Karpas-422 (cell line): ENCODE measurements around the gene ACSBG1. TPM values are rescaled to one million over a fixed set of nuclear protein-coding genes. Genes with fewer than 3 reads are reported as not detected.
"Not testable (repeated sequence)": the region's sequence is repeated elsewhere in the genome, so short reads cannot be mapped to it uniquely, and the experiment has no call there.

Experiments
- DNase-seq: peaks from one replicate; pipeline ENCODE4 v3.0.0-alpha.2; 2015
- H2AFZ ChIP-seq: fragments of 200-600 bp; sonication (generic); 2 replicates; pipeline ENCODE4 v1.6.1; 2014; ENCODE audit warnings: antibody characterized with exemption, low read length, mixed read lengths
- H3K27ac ChIP-seq: fragments of 200-600 bp; sonication (generic); 2 replicates; pipeline ENCODE4 v1.5.1; 2014; ENCODE audit warnings: mild to moderate bottlenecking, low read length, moderate library complexity
- H3K27me3 ChIP-seq: fragments of 200-600 bp; sonication (generic); 2 replicates; pipeline ENCODE4 v1.6.1; 2014; ENCODE audit warnings: low read length, mixed read lengths
- H3K36me3 ChIP-seq: fragments of 200-600 bp; sonication (generic); 2 replicates; pipeline ENCODE4 v1.6.1; 2014; ENCODE audit warnings: low read length, mixed read lengths; ENCODE audit not compliant: insufficient read depth
- H3K4me1 ChIP-seq: fragments of 200-600 bp; sonication (generic); 2 replicates; pipeline ENCODE4 v1.6.1; 2014; ENCODE audit warnings: mild to moderate bottlenecking, low read length, mixed read lengths
- H3K4me2 ChIP-seq: fragments of 200-600 bp; sonication (generic); 2 replicates; pipeline ENCODE4 v1.6.1; 2014; ENCODE audit warnings: low read length, low read depth, mild to moderate bottlenecking; ENCODE audit not compliant: poor library complexity, severe bottlenecking
- H3K4me3 ChIP-seq: fragments of 200-600 bp; sonication (generic); 2 replicates; pipeline ENCODE4 v1.5.1; 2014; ENCODE audit warnings: mild to moderate bottlenecking, antibody characterized with exemption, low read length, mixed read lengths
- H3K79me2 ChIP-seq: fragments of 200-600 bp; sonication (generic); 2 replicates; pipeline ENCODE4 v1.6.1; 2014; ENCODE audit warnings: mild to moderate bottlenecking, low read length, mixed read lengths
- H3K9ac ChIP-seq: fragments of 200-600 bp; sonication (generic); 2 replicates; pipeline ENCODE4 v1.6.0; 2014; ENCODE audit warnings: low read length
- H3K9me2 ChIP-seq: fragments of 200-600 bp; sonication (generic), shearing (Covaris generic); replicated peaks from 2 replicates; pipeline ENCODE4 v1.6.0; 2014; ENCODE audit warnings: mild to moderate bottlenecking, low read length, moderate library complexity; ENCODE audit not compliant: insufficient read depth
- H3K9me3 ChIP-seq: fragments of 300-700, 200-600 bp; sonication (generic); 2 replicates; pipeline ENCODE4 v1.6.1; 2014; ENCODE audit warnings: low read length, mixed read lengths
- H4K20me1 ChIP-seq: fragments of 200-600 bp; sonication (generic); 2 replicates; pipeline ENCODE4 v1.6.1; 2014; ENCODE audit warnings: mild to moderate bottlenecking, antibody characterized with exemption, low read length, low read depth; ENCODE audit not compliant: insufficient read depth
- total RNA-seq: library from RNA; depleted of rRNA; stranded (reverse); fragments of >200 nt; shearing (Covaris generic); gene quantifications from 2 replicates; pipeline ENCODE4 v1.2.3, GENCODE V29; 2014; ENCODE audit warnings: low replicate concordance

ACSBG1 gene
- total RNA-seq, 1 experiment from 2014 or later = not detected

DNA sequence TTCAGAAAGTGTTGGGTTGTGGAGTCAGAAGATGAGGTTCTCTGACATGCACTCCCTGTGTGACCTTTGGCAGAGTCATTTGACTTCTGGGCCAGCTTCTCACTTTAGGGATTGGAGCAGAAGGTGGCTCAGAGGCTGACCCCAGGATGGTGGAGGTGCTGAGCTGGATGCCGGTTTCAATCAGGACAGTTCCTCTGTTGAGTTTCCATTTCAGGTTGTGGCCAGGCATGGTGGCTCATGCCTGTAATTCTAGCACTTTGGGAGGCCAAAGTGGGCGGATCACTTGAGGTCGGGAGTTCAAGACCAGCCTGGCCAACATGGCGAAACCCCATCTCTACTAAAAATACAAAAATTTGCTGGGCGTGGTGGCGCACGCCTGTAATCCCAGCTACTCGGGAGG, 83.3 kb downstream of the ACSBG1 start:
- DNase-seq, H4K20me1 ChIP-seq, H3K27ac ChIP-seq, H3K9me3 ChIP-seq, H3K9me2 ChIP-seq, H3K27me3 ChIP-seq, H2AFZ ChIP-seq: not testable (repeated sequence)
- Histone ChIP-seq H3K79me2 (peaks cover 68% of the 10 kb centered on the region), H3K4me3 (peak overlapping the region; percentile 79), H3K4me1 (peaks cover 17% of the 10 kb centered on the region), H3K36me3 (peaks cover 18% of the 10 kb centered on the region; the same call in 1 of the 2 replicates), H3K9ac (peak overlapping the region; percentile 88; the same call in 1 of the 2 replicates), H3K4me2 (peak overlapping the region; percentile 100)

DNA sequence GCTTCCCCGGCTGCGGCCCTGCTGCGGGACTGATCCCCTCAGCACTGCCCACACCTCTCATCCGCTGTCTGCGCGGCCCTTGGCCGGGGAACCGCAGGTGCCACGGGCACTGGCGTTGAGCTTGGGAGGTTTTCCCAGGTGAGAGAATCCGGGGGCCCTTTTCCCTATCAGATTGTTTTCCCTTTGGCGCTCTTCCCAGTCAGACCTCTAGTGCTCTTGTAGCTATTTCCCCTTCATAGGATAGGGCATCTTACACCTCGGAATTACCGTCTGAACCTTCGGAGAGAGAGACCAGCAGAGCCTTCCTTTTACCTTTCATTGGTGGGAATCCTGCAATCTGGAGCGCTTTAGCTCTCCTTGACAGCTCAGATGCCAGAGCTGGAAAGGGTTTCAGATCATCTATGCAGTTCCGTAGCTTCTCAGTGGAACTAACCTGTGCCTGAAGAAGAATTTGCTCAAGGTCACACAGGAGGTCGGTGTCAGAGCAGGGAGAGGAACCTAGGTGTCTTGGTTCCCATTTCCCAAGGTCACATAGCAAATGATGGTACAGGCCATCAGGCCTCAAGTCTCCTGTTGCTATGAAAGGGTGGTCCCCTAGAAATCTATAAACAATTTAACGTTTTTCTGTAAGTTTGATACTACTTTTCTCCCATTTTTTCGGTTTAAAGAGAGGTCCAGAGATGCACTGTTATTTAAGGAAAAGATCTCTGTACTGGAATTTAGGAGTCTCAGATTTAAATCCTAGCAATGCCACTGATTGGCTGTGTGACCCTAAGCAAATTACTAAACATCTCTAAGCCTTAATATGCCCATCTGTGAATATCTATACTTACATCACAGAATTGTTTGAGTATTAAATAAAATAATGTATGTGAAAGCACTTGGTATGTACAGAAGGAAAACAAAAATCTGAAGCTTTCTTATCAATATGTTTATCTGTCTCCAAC, 84.3 kb downstream of the ACSBG1 start:
- Histone ChIP-seq H3K9me3 (no peaks in the 10 kb centered on the region), H3K9ac (peak overlapping the region; percentile 88), H3K9me2 (no peaks in the 10 kb centered on the region), H3K4me1 (peaks cover 17% of the 10 kb centered on the region), H4K20me1 (no peaks in the 10 kb centered on the region), H3K4me2 (peak overlapping the region; percentile 100), H3K27me3 (no peaks in the 10 kb centered on the region), H3K27ac (peak overlapping the region; percentile 52), H2AFZ (0 out of 2 replicates have a peak overlapping the region, but pooled peaks have one; percentile 44), H3K4me3 (peak overlapping the region; percentile 79), H3K79me2 (peaks cover 60% of the 10 kb centered on the region), H3K36me3 (peaks cover 9% of the 10 kb centered on the region; the same call in 1 of the 2 replicates)
- DNase-seq = peak; percentile 76

DNA sequence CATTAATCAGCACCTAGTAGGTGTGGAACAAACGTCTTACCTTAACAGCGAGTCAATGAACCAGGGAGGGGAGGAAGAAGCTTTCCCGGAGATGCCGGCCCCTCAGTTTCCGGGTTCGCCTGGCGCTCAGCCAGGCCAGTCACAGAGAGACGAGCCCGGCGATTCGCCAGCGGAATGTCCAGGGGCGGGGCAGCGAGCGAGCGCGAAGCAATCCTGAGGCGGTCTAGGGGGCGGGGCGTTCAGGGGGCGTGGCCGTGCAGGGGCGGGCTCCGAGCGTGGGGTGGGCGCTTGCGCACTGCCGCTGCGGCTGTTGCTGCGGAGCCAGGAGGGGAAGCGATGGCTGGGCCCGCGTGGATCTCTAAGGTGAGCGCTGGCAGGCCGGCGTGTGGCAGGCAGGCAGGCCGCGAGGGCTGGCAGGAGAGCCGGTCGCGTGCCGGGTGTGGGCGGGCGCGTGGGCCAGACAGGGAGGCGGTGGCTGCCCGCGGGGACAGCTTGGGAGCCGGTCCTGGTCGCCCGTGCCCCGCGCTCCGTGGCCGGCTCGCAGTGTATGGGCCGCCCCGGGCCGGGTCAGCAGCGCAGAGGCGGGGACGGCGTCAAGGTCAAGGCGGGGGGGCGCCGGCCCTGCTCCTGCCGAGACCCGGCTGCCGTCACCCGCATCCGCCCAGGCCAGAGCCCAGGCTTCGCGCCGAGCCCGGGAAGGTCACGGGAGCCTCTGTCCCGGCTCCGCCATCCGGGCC, 85.1 kb downstream of the ACSBG1 start, which contains the start of gene IDH3A:
Gene IDH3A, plus strand, starts transcription at position 295 of the 737 bp plus-strand sequence. Its CDS starts 42 bp downstream, at position 337.
- Histone ChIP-seq H3K4me3 (peak within 1 kb of the TSS; percentile 79), H3K27ac (peak within 1 kb of the TSS; percentile 52; the same call in 1 of the 2 replicates), H2AFZ (peak within 1 kb of the TSS; percentile 70), H3K36me3 (peaks cover 9% of the 10 kb centered on the region; the same call in 1 of the 2 replicates), H3K27me3 (no peaks in the 10 kb centered on the region), H3K79me2 (peaks cover 52% of the 10 kb centered on the region), H4K20me1 (no peaks in the 10 kb centered on the region), H3K9ac (peak within 1 kb of the TSS; percentile 88), H3K4me1 (peaks cover 17% of the 10 kb centered on the region), H3K4me2 (peak within 1 kb of the TSS; percentile 100), H3K9me3 (no peaks in the 10 kb centered on the region), H3K9me2 (no peaks in the 10 kb centered on the region)
- peak; percentile 99 for DNase-seq

DNA sequence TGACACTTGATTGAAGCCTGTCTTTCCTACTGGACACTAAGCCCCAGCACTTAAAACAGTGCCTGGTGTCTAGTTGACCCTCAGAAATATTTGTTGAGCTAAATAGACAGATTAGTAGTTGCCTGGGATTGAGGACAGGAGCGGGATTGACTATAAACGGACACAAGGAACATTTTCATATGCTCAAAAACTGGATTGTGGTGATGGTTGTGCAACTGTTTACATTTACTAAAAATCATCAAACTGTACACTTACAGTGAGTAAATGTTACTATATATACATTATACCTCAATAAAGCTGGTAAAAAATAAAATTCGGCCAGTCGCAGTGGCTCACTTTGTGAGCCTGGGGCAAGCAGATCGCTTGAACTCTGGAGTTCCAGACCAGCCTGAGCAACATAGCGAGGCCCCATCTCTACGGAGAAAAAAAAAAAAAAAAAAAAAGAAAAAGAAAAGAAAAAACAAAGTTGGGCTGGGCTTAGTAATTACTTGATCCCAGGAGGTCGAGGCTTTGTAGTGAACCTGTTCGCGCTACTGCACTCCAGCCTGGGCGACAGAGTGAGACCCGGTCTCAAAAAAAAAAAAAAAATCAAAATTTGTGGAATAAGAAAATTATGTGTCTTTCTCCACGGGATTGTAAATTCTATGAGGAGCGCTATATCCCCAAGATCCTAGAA, 85.8 kb downstream of the ACSBG1 start:
- Histone ChIP-seq H3K27ac (no peak overlapping the region), H3K4me3 (peak overlapping the region; percentile 79), H3K4me2 (peak overlapping the region; percentile 100), H3K36me3 (peaks cover 9% of the 10 kb centered on the region; the same call in 1 of the 2 replicates), H3K9me3 (no peaks in the 10 kb centered on the region), H3K9me2 (no peaks in the 10 kb centered on the region), H3K27me3 (no peaks in the 10 kb centered on the region), H3K9ac (peak overlapping the region; percentile 80), H3K79me2 (peaks cover 44% of the 10 kb centered on the region), H3K4me1 (peaks cover 17% of the 10 kb centered on the region), H2AFZ (peak overlapping the region; percentile 70; the same call in 1 of the 2 replicates), H4K20me1 (no peaks in the 10 kb centered on the region)
- peak; percentile 64 for DNase-seq

DNA sequence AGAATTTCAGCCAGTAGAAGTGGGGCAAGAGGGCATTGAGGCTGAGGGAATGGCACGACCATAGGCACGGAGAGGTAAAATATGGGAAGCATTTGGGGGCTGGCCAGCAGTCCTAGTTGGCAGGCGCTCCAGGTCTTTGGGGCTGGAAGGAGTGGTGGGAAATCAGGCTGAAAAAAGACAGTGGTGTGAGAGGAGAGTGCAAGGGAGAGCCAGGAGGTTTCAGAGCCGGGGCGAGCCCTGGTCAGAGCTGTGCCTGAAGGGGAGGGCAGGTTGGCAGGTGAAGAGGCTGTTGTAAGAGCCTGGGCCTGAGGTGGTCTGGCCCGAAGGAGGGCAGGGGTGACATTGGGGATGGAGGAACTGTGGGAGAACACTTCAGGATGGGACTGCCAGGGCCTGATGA, 86.8 kb downstream of the ACSBG1 start:
- H3K9me3 ChIP-seq = no peaks in the 10 kb centered on the region
- H3K9me2 ChIP-seq = no peaks in the 10 kb centered on the region
- H3K4me1 ChIP-seq = peaks cover 17% of the 10 kb centered on the region
- H3K79me2 ChIP-seq = peaks cover 35% of the 10 kb centered on the region
- peaks cover under 1% of the 10 kb centered on the region; the same call in 1 of the 2 replicates for H3K36me3 ChIP-seq
- H3K4me3 ChIP-seq = no peak overlapping the region
- H3K4me2 ChIP-seq = no peak overlapping the region
- H3K27ac ChIP-seq = no peak overlapping the region
- H3K9ac ChIP-seq = peak overlapping the region; percentile 80; the same call in 1 of the 2 replicates
- DNase-seq = no peak
- H4K20me1 ChIP-seq = no peaks in the 10 kb centered on the region
- no peaks in the 10 kb centered on the region for H3K27me3 ChIP-seq
- H2AFZ ChIP-seq = no peak overlapping the region

DNA sequence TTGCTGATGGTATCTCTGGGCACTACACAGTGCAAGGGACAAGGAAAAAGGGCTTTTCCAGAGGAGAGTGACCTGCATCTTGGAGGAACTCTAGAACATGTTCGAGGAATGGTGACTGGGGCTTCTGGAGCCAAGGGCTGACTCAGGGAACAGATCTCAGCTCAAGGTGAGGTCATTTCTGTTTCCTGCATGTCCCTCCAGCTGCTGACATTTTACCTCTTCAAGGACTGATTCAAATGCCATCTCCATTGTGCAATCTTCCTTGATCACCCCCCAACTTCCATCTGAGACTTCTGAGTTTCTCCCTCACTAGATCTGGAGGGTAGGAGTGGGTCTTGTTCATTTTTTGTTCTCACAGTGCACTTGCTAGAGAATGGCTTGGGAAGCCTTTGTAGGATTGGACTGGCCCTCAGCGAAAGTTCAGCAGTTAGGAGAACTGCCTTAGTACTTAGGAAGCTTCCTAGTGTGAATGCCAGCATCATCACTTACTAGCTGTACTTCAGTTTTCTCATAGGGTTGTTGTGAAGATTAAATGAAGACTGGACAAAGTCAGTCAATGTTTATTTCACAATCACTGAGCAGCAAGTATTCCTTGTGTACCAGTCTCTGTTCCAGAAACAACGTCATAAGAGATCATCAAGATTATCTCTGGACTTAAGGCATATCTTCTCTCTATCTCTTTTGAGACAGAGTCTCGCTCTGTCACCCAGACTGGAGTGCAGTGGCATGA, 87.8 kb downstream of the ACSBG1 start:
- no peaks in the 10 kb centered on the region for H3K9me3 ChIP-seq
- no peak for DNase-seq
- peaks cover 28% of the 10 kb centered on the region for H3K79me2 ChIP-seq
- H3K4me1 ChIP-seq = peaks cover 17% of the 10 kb centered on the region
- no peaks in the 10 kb centered on the region for H4K20me1 ChIP-seq
- no peaks in the 10 kb centered on the region for H3K36me3 ChIP-seq
- H3K4me2 ChIP-seq = no peak overlapping the region
- no peak overlapping the region for H3K27ac ChIP-seq
- H3K27me3 ChIP-seq = no peaks in the 10 kb centered on the region
- H3K9me2 ChIP-seq = no peaks in the 10 kb centered on the region
- H3K4me3 ChIP-seq = no peak overlapping the region
- H2AFZ ChIP-seq = no peak overlapping the region
- H3K9ac ChIP-seq = no peak overlapping the region

DNA sequence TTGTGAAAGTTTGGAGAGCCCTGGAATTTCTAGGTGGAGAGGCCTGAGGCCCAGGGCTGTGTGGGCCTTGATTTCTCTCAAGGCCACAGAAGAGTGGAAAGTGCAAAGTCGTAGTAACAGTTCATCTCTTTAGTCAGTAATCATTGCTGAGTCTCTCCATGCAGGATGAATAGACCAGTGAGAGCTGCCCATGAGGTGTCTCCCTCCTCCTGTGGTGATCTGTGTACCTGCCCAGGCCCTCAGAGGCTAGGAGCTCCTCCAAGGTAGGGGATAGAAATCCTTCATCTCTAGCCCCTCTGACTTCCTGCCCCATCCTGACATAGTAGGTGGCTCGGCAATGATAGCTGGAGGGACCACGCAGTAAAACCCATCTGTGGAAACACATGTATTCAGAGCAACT, 92.0 kb downstream of the ACSBG1 start:
- Histone ChIP-seq H3K4me3 (no peak overlapping the region), H3K79me2 (no peaks in the 10 kb centered on the region), H2AFZ (no peak overlapping the region), H3K9me3 (no peaks in the 10 kb centered on the region), H3K4me2 (no peak overlapping the region), H4K20me1 (no peaks in the 10 kb centered on the region), H3K9ac (no peak overlapping the region), H3K9me2 (no peaks in the 10 kb centered on the region), H3K4me1 (no peaks in the 10 kb centered on the region), H3K27ac (no peak overlapping the region), H3K27me3 (no peaks in the 10 kb centered on the region), H3K36me3 (no peaks in the 10 kb centered on the region)
- no peak for DNase-seq
